GM20431 (cell line): ENCODE results near the gene ZDHHC5.

Source experiments
- in situ Hi-C: fragments of 300-500 bp; cut with MseI, MboI; formaldehyde crosslinking; loops from one replicate; pipeline ENCODE4 v1.15.0; 2020; ENCODE audit warnings: low sequenced_read_pairs; ENCODE audit not compliant: unreplicated experiment

Gene ZDHHC5, protein sequence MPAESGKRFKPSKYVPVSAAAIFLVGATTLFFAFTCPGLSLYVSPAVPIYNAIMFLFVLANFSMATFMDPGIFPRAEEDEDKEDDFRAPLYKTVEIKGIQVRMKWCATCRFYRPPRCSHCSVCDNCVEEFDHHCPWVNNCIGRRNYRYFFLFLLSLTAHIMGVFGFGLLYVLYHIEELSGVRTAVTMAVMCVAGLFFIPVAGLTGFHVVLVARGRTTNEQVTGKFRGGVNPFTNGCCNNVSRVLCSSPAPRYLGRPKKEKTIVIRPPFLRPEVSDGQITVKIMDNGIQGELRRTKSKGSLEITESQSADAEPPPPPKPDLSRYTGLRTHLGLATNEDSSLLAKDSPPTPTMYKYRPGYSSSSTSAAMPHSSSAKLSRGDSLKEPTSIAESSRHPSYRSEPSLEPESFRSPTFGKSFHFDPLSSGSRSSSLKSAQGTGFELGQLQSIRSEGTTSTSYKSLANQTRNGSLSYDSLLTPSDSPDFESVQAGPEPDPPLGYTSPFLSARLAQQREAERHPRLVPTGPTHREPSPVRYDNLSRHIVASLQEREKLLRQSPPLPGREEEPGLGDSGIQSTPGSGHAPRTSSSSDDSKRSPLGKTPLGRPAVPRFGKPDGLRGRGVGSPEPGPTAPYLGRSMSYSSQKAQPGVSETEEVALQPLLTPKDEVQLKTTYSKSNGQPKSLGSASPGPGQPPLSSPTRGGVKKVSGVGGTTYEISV

DNA sequence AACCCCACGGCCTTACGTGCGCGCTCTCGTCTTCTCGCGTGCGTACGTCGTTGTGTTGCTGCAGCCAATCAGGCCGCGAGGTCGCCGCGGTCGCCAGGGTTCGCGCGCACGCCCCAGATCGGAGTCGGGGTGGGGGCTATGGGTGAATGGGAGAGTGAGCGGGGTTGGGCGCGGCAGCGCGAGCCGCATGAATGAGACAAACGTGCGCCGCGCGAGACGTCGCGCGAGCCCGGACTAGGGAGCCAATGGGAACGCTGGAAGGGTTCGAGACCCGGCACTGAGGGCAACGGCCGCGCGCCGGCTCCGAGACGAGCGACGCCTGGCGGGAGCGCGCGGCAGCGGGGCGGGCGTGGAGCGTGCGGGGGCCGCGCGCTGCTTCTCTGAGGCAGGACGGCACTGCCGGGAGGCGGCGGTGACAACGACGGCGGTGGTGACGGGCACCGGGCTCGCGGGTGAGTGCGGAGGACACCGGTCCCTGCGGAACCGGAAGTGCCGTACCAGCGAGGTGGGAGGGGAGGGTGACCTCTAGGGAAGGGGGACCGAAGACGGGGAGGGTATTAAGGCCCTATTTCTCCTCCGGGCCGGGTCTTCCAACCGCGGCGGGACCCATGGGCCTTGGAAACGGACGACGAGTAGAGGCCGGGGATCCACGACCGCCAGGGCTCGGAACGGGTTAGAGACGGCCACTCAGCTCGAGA lies at the start of gene ZDHHC5:
Gene ZDHHC5 (plus strand): TSS at position 379 of the 698 bp plus-strand sequence. CDS start 4,977 bp downstream, outside the sequence.
- in situ Hi-C loops, result loop anchor here (25.0 kb wide), 1 partner anchor 331 kb away; the partner anchor contains the start of genes P2RX3 and SSRP1

DNA sequence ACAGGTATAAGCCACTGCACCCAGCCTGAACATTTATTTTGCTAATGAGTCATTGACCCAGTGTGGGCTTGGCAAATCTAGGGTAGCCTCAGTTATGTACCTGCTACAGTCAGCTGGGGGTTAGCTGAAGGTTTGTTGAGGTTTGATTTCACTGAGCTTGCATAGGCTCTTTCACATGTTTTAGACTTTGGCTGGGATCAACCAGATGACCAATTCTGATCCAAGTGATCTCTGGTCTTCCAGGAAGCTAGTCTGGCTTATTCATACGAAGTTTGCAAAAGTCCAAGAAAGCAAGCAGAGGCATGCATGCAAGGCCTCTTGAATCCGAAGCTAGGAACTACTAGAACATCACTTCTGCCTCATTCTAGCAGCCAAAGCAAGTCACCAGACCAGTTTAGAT lies 49.5 kb upstream of the ZDHHC5 start:
- in situ Hi-C loops, result no loop called here

DNA sequence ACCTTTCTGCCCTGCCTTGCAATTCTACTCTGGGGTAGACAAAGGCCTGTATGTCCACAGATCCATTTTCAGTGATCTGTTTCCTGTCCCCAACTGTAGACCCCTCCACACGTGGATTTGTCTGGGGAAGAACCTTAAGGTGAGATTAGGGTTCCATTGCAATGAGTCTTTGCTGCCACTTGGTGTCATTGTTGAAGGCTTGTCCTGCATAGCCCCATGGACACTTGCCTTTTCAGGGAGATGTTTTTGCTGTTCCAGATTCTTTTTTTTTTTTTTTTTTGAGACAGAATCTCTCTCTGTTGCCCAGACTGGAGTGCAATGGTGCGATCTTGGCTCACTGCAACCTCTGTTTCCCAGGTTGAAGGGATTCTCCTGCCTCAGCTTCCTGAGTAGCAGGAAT lies 48.6 kb upstream of the ZDHHC5 start:
- in situ Hi-C loops, result no loop called here

DNA sequence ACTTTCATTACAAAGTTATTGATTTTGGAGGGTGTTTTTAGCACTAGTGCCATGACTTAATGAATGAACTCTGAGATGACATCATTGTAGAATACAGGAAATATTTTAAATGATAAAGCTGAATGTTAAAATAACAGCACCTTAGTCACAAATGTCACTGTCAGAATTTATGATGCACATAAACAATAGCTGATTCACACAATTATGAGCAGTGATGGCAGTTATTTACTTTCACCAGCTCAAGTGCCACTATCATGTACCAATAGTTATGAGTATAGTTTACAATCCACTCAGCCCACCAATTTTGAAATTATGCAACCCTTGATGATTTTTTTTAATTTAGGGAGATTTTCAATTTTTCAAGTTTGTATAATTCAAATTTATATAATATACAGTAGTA lies 47.4 kb upstream of the ZDHHC5 start:
- in situ Hi-C loops, result no loop called here

DNA sequence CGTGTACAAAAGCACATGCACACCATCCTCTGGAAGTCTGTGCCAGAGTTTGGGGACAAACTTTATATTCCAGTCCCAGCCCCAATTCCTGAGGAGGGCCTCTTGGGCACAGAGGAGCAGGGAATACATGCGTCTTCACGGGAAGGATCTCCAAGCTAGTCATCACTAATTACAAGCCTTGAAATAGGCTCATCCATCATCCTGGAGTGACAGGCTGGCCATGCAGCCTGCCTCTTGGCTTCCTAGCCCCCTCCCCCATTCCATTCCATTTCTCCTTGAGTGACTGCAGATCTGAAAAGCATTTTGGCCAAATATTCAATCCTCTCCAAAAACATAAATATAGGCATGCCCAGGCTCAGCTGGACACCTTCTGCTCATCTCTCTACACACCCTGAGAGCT lies 45.7 kb upstream of the ZDHHC5 start:
- in situ Hi-C loops, result no loop called here

DNA sequence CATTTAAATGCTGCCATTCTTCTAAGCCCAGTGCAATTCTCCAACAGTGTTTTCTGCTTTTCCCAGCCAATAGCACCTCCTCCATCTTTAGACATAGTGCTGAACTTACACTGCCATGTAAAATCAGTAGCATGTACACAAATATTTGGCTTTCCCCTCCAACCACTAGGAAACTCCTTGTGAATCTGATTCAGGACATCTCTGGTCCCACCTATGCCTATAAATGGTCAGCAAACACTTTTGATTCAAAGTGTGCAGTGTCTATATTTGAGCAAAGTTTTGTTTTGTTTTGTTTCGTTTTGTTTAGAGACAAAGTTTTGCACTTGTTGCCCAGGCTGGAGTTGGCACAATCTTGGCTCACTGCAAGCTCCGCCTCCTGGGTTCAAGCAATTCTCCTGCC lies 43.0 kb upstream of the ZDHHC5 start:
- in situ Hi-C loops, result no loop called here

DNA sequence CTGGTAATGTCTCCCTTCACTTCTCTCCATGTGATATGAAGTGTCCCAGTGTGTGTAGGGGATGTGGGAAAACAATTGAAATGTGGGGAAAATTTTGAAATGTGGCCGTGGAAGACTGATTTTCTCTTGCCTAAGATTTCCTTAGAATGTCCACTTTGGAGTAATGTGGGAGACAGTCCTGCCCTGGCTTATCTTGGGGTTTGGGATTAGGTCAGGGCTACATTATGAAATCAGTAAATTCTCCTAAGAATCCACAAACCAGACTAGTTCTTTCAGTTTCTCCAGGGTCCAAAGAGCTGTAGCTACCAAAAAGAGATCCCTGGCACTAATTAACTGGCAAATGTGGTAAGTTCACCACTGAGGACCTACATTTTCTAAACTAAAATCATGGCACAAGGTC lies 41.0 kb upstream of the ZDHHC5 start:
- in situ Hi-C loops, result no loop called here

DNA sequence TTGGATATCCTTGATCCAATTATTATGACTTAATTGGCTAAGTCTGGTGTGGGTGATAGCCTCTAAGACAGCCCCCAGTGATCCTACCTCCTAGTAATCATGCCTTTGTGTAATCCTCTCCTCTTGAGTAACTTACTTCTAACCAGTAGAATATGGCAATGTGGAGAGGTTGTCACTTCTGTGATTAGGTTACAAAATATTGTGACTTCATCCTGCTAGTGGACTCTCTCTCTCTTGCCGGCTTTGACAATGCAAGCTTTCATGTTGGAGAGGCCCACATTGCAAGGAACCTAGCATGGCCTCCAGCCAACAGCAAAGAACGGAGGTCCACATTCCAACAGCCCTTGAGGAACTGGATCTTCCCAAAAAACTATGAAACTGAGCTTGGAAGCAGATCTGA lies 37.7 kb upstream of the ZDHHC5 start:
- in situ Hi-C loops, result loop anchor here (10.0 kb wide), 1 partner anchor 55 kb away; no protein-coding TSS in a partner anchor

DNA sequence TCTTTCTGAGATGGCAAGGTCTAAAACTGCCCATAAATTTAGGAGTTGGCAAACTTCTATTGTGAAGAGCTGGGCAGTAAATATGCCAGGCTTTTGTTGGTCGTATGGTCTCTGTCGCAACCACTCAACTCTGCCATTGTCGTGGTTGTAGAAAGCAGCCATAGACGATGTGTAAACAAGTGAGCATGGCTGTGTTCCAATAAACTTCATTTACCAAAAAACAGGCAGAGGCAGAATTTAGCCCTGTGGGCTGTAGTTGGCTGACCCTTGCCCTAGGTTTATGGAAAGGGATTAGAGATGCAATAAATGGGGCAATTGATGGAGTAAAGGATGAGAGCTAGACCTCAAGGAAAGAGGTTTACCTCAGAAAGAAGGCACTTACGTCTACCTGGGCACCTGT lies 35.8 kb upstream of the ZDHHC5 start:
- in situ Hi-C loops, result loop anchor here (10.0 kb wide), 1 partner anchor 57 kb away; no protein-coding TSS in a partner anchor

DNA sequence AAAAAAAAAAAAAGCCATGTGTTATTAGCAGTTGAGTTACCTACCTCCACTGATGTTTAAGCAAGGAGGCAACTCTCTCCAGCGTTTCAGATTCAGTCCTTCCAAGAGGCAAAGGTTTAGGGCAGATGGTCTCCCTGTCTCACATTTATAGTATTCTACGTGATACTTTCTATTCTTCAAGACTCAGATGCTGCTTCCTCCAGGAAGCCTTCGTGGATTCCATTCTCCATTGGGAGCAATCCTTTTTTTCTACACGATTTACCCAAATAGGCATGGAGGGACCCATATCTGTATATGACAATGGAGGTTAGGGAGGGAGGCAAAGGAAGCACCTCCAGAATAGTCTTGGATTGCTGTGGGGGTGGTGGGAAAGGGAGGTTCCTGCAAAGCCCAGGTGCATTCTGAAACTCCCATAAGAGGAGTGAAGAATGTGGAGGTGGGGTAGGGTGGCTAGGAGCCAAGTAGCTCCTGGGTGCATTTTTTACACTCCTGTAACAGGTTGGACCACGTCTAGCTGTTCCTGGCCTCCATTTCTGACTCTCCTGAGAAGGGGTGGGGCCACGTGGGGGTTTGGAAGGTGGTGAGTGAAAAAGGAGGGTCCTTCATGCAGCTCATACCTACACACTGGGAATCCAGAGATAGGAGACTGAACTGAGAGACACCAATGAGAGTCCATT lies 34.4 kb upstream of the ZDHHC5 start:
- in situ Hi-C loops, result loop anchor here (10.0 kb wide), 1 partner anchor 59 kb away; no protein-coding TSS in a partner anchor

DNA sequence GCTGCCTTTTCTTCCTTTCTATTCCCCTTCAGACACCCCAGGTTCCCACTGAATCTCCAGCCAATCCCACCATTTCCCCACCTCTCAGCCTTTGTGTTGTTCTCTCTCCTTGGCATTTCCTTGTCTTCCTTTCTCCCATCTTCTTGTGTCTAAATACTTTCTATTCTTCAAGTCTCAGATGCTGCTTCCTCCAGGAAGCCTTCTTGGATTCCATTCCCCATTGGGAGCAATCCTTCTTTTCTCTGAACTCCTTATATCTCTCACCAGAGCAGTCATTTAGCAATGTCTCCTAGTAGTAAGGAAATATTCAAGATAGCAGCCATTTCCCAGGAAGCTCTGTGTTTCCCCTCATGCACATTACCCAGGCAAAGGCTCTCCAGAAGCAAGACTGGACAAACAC lies 33.6 kb upstream of the ZDHHC5 start:
- in situ Hi-C loops, result loop anchor here (10.0 kb wide), 1 partner anchor 60 kb away; no protein-coding TSS in a partner anchor

DNA sequence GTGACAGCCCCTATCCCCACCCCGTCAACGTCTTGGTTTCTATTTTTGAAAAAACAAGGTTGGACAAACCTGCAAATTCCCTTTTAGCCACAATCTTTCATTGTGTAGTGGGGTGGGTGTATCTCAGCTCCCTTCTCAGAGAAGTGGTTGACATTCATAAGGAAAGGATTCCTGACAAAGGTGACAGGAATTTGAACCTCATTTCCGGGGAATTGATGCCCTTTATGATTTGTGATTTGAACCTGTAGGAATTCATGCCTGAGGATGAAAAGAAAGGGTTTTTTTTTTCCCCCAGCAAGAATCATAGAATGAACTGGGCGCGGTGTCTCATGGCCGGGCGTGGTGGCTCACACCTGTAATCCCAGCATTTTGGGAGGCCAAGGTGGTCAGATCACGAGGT lies 32.7 kb upstream of the ZDHHC5 start:
- in situ Hi-C loops, result loop anchor here (10.0 kb wide), 1 partner anchor 60 kb away; no protein-coding TSS in a partner anchor

DNA sequence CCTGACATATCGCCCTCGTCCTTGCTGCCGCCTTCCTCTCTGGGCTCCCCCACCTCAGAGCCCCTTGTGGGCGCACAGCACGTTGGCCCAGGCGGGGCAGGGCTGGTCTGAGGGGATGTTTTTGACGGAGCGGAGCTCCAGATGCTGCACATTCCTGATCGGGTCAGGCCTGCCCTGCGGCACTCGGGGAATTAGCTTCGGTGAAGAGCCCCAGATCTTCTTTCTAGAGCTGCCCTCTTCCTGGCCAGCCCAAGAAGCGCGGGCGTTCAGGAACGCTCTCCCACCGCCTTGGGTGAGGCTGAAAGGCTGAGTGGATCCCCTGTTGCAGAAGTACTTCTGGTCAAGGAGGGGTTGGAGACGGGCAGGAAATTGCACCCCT lies 30.3 kb upstream of the ZDHHC5 start:
- in situ Hi-C loops, result loop anchor here (10.0 kb wide), 1 partner anchor 63 kb away; no protein-coding TSS in a partner anchor

DNA sequence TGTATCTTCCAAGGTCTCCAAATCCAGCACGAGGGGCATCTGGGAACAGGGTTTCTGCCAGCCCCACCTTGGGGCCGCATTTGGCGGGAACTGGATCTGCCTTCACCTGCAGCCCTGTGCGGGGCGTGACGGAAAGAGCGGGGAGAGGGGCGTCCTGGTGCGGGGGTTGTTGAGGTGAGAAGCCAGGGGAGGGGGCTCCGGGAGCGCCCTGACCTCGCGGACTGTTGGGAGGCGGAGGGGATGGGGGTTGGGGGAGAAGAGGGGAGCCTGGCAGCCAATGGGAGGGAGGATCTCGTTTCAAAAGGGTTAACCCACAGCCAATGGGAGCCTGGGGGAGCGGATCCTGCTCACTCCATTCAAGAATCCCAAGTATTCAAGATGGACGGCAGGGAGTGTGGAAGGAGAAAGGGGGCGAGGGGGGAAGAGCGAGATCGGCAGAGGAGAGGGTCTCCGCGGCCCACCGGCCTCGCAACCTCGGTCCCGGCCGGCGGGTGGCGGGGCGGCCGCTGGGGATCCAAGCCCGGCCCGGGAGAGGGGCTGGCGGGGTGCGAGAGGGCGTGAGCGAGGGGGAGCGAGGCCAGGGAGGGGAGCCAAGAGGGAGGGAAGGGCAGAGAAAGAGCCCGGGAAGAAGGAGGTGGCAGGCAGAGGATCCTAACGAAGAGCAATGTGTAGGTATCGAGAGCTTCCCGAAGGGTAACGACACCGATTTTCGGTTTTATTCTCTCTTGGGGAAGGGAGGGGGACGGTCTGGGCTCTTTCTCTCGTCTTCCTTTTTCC lies 29.7 kb upstream of the ZDHHC5 start:
- in situ Hi-C loops, result loop anchor here (10.0 kb wide), 1 partner anchor 63 kb away; no protein-coding TSS in a partner anchor

DNA sequence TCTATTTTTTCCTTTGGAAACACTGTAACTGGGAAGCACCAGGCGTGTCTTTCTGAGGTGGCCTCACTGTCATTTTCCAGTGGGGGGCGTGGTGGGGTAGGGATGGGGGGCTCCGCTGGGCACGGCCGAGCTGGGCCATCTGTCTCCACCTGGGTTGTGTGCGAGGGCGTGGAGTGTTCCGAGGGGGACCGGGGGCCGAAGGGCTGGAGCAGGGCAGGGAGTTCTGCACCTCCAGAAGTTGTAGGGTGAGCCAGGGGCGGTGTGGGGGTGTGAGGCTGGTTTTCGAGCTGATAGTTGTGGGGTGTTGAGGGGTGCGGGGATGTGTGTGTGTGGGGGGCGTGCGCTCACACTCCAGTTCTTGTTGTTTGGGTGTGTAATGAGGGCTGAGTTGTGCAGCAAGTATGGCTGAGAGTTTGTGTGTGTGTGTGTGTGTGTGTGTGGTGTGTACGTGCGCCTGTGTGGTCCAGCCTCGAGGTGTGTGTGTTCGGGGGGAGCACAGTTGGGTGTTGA lies 29.0 kb upstream of the ZDHHC5 start:
- in situ Hi-C loops, result loop anchor here (10.0 kb wide), 1 partner anchor 64 kb away; no protein-coding TSS in a partner anchor

DNA sequence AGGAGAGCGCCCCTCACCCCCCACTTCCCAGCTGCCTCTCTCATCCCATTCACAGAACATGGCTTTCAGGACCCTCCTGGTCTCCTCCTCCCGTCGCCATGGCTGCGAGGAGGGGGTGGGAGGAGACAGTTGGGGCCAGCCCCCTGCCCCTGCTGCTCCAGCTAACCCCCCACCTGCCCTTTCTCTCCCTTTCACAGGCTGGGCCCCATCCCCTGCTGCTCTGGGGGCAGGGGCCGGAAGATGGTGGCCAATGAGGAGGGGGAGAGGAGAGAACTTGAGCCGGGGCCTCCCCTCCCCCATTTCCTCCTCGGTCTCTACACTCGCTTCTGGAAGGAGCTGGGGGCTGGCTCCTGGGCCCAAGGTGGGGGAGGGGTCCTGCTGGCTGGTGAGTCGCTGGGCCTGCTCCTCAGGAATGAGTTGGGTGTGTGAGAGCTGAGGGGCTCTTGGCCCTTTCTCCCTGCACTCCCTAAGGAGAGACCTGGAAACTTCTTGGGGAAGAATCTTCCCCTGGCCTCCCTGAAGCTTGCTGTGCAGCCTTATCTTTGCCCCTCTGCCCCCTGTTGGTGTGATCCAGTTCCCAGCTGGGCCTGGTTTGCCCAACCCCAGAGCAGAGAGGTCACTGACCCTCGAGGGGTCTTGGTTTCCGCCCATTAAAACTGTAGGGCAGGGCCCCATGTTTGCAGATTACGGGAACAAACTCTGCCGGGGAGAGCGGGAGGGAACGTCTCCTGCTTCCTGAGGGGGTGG lies 28.4 kb upstream of the ZDHHC5 start:
- in situ Hi-C loops, result loop anchor here (10.0 kb wide), 2 partner anchors 65 to 85 kb away; no protein-coding TSS in a partner anchor

DNA sequence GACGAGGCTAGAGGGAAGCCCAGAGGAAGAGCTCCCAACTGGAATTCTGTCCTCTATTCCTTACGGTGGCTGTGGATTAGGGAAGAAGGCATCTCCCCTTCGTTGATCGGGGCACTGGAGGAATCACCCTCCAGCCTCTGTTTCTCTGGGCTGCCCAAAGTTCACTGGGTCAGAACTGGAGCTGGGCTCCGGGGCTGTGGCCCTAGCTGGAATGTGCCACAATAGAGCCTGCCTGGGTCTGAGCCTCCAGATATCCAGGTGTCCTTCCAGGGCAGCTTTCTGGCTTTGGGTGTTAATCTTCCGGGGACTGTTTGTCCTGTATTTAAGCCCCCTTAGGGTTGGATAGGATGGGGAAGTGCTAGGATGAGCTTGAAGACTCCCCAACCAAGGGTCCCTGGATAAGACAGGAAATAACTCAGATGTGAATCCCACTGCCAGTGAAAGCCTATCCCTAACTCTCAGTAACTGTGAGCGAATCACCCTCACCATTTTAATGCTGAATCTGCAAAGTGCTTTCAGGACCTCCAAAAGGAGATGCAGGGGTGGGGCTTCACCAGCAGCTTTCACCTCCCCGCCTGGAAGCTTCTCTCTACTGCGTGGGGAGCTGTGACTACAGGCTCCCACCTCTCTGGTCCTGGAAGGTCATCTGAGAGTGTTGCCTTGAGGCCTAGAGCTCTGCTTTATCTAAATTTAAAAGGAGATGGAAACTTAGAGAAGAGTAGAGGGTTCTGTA lies 27.7 kb upstream of the ZDHHC5 start:
- in situ Hi-C loops, result loop anchor here (10.0 kb wide), 1 partner anchor 85 kb away; no protein-coding TSS in a partner anchor
